Measurements from ENCODE around the gene COX18.

DNA sequence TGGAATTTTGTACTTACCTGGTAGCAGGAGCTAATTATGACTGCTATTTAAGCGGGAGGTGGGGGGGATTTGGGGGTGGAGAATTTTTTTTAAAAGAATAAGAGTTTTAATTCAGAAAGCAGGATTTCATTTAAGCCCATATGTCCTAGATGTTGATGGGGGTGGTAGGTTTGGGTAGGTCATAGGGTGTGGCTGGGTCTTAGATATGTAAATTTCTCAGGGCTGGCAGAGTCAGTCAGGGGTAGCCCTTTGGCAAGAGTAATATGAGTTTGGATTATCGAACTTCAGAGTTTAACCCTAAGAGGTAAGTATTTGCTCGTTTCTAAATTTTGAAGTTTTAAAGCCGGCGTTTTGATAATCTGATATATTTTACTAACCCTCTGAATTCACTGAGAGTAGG is 35.2 kb upstream of the COX18 start:
- TF ChIP-seq, protein P1, sequence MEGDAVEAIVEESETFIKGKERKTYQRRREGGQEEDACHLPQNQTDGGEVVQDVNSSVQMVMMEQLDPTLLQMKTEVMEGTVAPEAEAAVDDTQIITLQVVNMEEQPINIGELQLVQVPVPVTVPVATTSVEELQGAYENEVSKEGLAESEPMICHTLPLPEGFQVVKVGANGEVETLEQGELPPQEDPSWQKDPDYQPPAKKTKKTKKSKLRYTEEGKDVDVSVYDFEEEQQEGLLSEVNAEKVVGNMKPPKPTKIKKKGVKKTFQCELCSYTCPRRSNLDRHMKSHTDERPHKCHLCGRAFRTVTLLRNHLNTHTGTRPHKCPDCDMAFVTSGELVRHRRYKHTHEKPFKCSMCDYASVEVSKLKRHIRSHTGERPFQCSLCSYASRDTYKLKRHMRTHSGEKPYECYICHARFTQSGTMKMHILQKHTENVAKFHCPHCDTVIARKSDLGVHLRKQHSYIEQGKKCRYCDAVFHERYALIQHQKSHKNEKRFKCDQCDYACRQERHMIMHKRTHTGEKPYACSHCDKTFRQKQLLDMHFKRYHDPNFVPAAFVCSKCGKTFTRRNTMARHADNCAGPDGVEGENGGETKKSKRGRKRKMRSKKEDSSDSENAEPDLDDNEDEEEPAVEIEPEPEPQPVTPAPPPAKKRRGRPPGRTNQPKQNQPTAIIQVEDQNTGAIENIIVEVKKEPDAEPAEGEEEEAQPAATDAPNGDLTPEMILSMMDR (IDR thresholded peaks at IDR 0.05; ENCODE audit: insufficient read depth, low read length, poor library complexity, severe bottlenecking): no peak
- no peak for TF ChIP-seq EZH2phosphoT487 (conservative IDR thresholded peaks at IDR 0.05; ENCODE audit: low read length)
